HG02973 (cell line): Measurements from ENCODE around the gene LAMTOR5.

ENCODE experiments used
- ATAC-seq: cut with Tn5 transposase; IDR thresholded peaks from one replicate; pipeline ENCODE4 v1.9.1; 2021; ENCODE audit warnings: moderate library complexity; ENCODE audit not compliant: unreplicated experiment

LAMTOR5 gene

GRCh38 chr1:110390692-110391245 lies 16.7 kb downstream of the LAMTOR5 start, which contains the start of gene SLC16A4:
TSS of gene SLC16A4 (minus strand) at chr1:110391026. CDS start at chr1:110389323, 1,703 bp downstream.
- ATAC-seq = no peak

- ATAC-seq = no peak
Observed at GRCh38 chr1:110390096-110390495, 17.4 kb downstream of the LAMTOR5 start.

- ATAC-seq = no peak
Observed at GRCh38 chr1:110387048-110387754, 20.3 kb downstream of the LAMTOR5 start.

DNA sequence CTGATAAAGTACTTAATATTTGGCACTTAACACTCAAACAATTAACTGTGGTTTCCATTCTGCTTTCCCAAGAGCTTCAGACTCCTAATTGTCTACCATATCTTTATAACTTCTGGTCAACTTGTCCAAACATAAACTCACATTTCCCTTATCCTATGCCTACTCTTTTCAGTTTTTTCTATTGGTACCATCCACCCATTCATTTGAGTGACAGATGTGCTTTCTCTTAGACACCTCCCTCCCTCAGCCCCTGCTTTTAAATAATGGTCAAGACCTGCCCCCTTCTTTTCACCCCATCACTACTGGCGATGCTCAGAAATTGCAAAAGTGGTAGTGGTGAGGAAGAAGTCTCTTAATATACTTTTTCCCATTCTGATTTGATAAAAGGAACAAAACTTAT lies 22.1 kb downstream of the LAMTOR5 start:
- no peak for ATAC-seq

DNA sequence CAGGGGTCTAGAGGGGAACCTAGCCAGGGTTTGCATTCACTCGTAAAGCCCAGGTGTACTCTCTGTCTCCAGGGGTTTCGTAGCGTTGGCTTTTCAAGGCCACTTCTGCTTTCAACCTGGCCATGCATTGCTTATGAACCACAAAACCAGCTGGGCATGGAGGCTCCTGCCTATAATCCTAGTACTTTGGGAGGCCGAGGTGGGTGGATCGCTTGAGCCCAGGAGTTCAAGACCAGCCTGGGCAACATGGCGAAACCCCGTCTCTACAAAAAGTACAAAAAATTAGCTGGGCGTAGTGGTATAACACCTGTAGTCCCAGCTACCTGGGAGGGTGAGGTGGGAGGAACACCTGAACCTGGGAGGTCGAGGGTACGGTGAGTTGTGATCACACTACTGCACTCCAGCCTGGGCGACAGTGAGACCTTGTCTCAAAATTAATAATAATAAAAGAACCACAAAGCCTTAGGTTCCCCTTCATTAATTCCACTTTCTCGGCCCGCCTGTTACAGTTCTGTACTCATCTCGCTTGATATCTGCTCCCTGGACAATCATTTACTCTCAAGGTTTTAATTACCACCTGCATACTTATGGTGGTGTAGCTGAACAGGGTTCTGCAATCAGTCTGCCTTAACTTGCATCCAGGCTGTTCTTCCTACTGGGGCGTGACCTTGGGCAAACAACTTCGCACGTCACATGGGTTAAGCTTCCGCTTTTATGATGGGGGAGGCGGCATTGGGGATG lies 22.7 kb downstream of the LAMTOR5 start:
- peak; percentile 57 for ATAC-seq

DNA sequence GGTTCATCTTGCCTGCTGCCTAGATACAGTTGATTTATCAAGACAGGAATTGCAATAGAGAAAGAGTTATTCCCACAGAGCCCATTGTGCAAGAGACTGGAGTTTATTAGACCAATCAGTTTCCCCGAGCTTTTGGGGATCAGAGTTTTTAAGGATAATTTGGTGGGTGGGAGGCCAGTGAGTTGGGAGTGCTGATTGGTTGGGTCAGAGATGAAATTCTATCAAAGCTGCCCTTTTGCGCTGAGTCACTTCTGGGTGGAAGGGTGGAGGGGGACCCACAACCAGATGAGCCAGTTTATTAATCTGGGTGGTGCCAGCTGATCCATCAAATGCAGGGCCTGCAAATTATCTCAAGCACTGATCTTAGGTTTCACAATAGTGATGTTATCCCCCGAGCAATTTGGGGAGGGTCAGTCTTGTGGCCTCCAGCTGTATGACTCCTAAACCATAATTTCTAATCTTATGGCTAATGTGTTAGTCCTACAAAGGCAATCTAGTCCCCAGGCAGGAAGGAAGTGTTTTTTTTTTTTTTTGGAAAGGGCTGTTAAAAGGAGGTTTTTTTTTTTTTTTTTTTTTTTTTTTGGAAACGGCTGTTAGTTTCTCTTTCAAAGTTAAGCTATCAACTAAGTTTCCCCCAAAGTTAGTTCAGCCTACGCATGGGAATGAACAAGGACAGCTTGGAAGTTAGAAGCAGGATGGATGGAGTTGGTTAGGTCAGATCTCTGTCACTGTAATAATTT lies 24.1 kb downstream of the LAMTOR5 start:
- ATAC-seq = no peak

DNA sequence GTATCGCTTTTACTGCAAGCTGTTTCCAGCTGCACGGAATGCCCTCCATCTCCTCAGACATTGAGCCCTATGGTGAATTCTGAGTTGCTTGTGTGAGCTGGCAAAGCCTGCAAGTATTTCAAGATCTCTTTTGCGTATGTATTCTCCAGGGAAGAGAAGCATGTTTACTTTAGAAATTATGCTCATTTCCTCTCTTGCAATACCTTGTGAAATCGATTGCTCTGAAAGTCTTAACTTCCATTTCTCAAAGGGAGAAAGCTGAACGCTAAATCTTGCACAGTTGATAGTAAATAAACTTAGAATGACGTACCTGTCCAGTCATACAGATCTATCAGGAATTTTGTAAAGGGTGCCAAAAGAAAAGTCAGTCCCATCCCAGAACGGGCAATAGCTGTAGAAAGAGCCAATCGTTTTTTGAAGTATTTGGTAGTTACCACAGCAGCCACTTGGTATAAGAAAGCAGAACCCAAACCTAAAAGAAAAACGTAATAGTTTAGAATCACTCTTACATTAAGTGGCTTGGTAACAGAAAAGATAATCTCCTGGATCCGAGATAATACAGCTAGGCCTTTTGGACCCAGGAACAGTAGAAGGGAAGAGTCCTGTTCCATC lies 26.7 kb downstream of the LAMTOR5 start:
- no peak for ATAC-seq

- no peak for ATAC-seq
Observed at GRCh38 chr1:110375490-110375889, 32.0 kb downstream of the LAMTOR5 start.

DNA sequence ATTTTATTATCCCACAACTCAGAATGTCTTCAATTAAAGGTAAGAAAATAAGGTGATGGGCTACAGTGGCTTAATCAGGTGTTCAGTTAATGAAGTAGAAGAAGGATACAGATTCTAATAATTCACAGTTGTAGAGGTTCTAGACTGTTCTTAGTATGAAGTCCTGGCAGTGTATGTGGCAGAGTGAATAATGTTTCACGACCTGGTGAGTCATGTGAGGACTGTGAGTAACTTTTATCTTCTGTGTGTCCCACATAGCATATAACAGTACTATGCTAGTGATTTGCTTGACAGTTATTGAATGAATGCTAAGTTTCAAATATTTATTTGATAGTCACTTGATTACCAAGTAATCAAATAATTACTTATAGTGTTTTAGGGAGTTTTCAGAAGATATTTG lies 36.7 kb downstream of the LAMTOR5 start:
- ATAC-seq = no peak

DNA sequence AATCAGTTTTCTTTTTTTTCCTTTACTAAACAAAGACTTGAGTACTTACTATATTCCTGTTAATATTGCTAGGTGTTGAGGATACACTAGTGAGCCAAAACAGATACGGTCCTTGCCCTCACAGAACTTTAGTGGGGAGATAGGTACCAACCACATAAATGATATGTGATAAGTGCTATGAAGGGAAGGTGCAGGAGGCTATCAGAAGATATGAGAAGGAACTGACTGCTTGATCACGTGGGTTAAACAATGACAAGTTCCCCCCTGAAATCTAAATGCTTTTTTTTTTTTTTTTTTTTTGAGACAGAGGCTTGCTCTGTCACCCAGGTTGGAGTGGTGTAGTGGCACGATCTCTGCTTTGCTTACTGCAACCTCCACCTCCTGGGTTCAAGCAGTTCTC lies 43.3 kb downstream of the LAMTOR5 start:
- no peak for ATAC-seq

GRCh38 chr1:110361856-110362255 lies 45.6 kb downstream of the LAMTOR5 start:
- ATAC-seq = no peak

DNA sequence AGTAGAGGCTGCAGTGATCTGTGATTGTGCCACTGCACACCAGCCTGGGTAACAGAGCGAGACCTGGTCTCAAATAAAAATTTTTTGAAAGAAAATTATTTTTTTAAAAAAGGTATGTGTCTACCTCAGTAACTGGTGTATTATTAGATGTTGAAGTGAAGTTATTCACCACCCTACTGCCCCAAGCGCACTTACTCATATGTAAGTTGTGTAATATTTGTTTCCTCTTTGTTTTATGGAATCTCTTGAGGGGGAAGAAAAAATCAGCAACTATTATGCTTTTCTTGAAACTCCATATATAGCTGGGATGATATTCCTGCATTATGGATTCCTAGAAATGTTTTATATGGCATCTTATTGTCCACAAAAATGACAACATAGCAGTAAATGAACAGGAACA lies 47.1 kb downstream of the LAMTOR5 start:
- no peak for ATAC-seq

GRCh38 chr1:110356379-110356778 lies 51.1 kb downstream of the LAMTOR5 start:
- no peak for ATAC-seq

GRCh38 chr1:110355321-110355720 lies 52.2 kb downstream of the LAMTOR5 start:
- ATAC-seq = no peak
